ENCODE results near the gene PRKCB.
"Not testable (repeated sequence)": the region's sequence is repeated elsewhere in the genome, so short reads cannot be mapped to it uniquely, and the experiment has no call there.

Gene PRKCB

GRCh38 chr16:24140730-24141129, 304.9 kb downstream of the PRKCB start:
- no peak for DNase-seq

- DNase-seq, result no peak
Observed at GRCh38 chr16:24141466-24141865, 305.7 kb downstream of the PRKCB start.

- DNase-seq, result no peak
Observed at GRCh38 chr16:24141917-24142316, 306.1 kb downstream of the PRKCB start.

- no peak for DNase-seq
Observed at GRCh38 chr16:24145927-24146326, 310.1 kb downstream of the PRKCB start.

- DNase-seq, result no peak
Observed at GRCh38 chr16:24146518-24146917, 310.7 kb downstream of the PRKCB start.

- no peak for DNase-seq
Observed at GRCh38 chr16:24149102-24149501, 313.3 kb downstream of the PRKCB start.

- DNase-seq, result no peak
Observed at GRCh38 chr16:24150282-24150681, 314.5 kb downstream of the PRKCB start.

GRCh38 chr16:24151482-24151939, 315.7 kb downstream of the PRKCB start:
- DNase-seq, result no peak

- DNase-seq, result not testable (repeated sequence)
Observed at GRCh38 chr16:24152048-24152447, 316.3 kb downstream of the PRKCB start.

- no peak for DNase-seq
Observed at GRCh38 chr16:24152826-24153225, 317.0 kb downstream of the PRKCB start.

- DNase-seq, result no peak
Observed at GRCh38 chr16:24156777-24157176, 321.0 kb downstream of the PRKCB start.

GRCh38 chr16:24163935-24164334, 328.2 kb downstream of the PRKCB start:
- DNase-seq, result no peak

GRCh38 chr16:24164416-24164815, 328.6 kb downstream of the PRKCB start:
- DNase-seq, result no peak

GRCh38 chr16:24165273-24165672, 329.5 kb downstream of the PRKCB start:
- DNase-seq, result no peak

GRCh38 chr16:24166661-24167528, 331.1 kb downstream of the PRKCB start:
- no peak for DNase-seq

GRCh38 chr16:24168856-24169255, 333.1 kb downstream of the PRKCB start:
- DNase-seq, result no peak

- DNase-seq, result no peak
Observed at GRCh38 chr16:24170407-24170806, 334.6 kb downstream of the PRKCB start.

- no peak for DNase-seq
Observed at GRCh38 chr16:24174504-24174903, 338.7 kb downstream of the PRKCB start.

- DNase-seq, result no peak
Observed at GRCh38 chr16:24174957-24175356, 339.2 kb downstream of the PRKCB start.

- DNase-seq, result no peak
Observed at GRCh38 chr16:24178496-24178895, 342.7 kb downstream of the PRKCB start.

- DNase-seq, result no peak
Observed at GRCh38 chr16:24180451-24180850, 344.7 kb downstream of the PRKCB start.

GRCh38 chr16:24188021-24188542, 352.3 kb downstream of the PRKCB start:
- no peak for DNase-seq

- no peak for DNase-seq
Observed at GRCh38 chr16:24188751-24189318, 353.1 kb downstream of the PRKCB start.

- no peak for DNase-seq
Observed at GRCh38 chr16:24189941-24190340, 354.2 kb downstream of the PRKCB start.
